Endodermal cell (in vitro differentiated cells): ENCODE measurements around the gene CD34. TPM values are rescaled to one million over a fixed set of nuclear protein-coding genes. Genes with fewer than 3 reads are reported as not detected.

Experiments used
- DNase-seq: peaks from one replicate; pipeline ENCODE4 v3.0.0-alpha.2; 2017
- H3K27ac ChIP-seq: 2 replicates; pipeline ENCODE4 v1.5.1; 2013; ENCODE audit warnings: mild to moderate bottlenecking, low read depth, low read length, moderate library complexity
- H3K27me3 ChIP-seq: 2 replicates; pipeline ENCODE4 v1.6.1; 2013; ENCODE audit warnings: mild to moderate bottlenecking, low read length, moderate library complexity; ENCODE audit not compliant: insufficient read depth, control insufficient read depth, poor library complexity, severe bottlenecking
- H3K36me3 ChIP-seq: 2 replicates; pipeline ENCODE4 v1.7.0; 2013; ENCODE audit warnings: mild to moderate bottlenecking, low read length, moderate library complexity; ENCODE audit not compliant: control insufficient read depth, insufficient read depth
- H3K4me1 ChIP-seq: one replicate; pipeline ENCODE4 v1.7.0; 2013; ENCODE audit warnings: low read length; ENCODE audit not compliant: control insufficient read depth, insufficient read depth
- H3K4me3 ChIP-seq: 2 replicates; pipeline ENCODE4 v1.5.1; 2013; ENCODE audit warnings: mild to moderate bottlenecking, low read length, moderate library complexity
- H3K9ac ChIP-seq: 2 replicates; pipeline ENCODE4 v1.6.1; 2013; ENCODE audit warnings: mild to moderate bottlenecking, low read length, moderate library complexity; ENCODE audit not compliant: poor library complexity, severe bottlenecking; ENCODE audit errors: extremely low read depth
- H3K9me3 ChIP-seq: 2 replicates; pipeline ENCODE4 v1.6.1; 2013; ENCODE audit warnings: mild to moderate bottlenecking, low read length, moderate library complexity; ENCODE audit not compliant: control insufficient read depth
- H3K27ac Mint-ChIP-seq: 2 replicates; pipeline ENCODE4 v1.8.0; 2020; ENCODE audit warnings: mixed read lengths
- H3K27me3 Mint-ChIP-seq: 2 replicates; pipeline ENCODE4 v1.8.0; 2021; ENCODE audit warnings: mild to moderate bottlenecking, mixed read lengths; ENCODE audit not compliant: insufficient read depth
- H3K36me3 Mint-ChIP-seq: 2 replicates; pipeline ENCODE4 v1.8.0; 2020; ENCODE audit warnings: low read depth, mixed read lengths
- H3K4me1 Mint-ChIP-seq: 2 replicates; pipeline ENCODE4 v1.8.0; 2020; ENCODE audit warnings: mixed read lengths
- H3K4me3 Mint-ChIP-seq: 2 replicates; pipeline ENCODE4 v1.8.0; 2020; ENCODE audit warnings: mild to moderate bottlenecking, moderate library complexity, mixed read lengths
- H3K9me3 Mint-ChIP-seq: 2 replicates; pipeline ENCODE4 v1.8.0; 2020; ENCODE audit warnings: mild to moderate bottlenecking, mixed read lengths
- WGBS, 2 experiments: methylation state at CpG; one replicate each; pipeline versions ENCODE4 v1.1.5 to v1.1.7; 2013; ENCODE audit warnings: missing lambda C conversion rate in 2 of 2, mixed read lengths in 1 of 2; ENCODE audit not compliant: insufficient coverage in 1 of 2, insufficient read length in 1 of 2; 5-methylcytosine and 5-hydroxymethylcytosine counted together
- total RNA-seq, 2 donors: library from RNA; stranded (reverse); fragmentation: NEBNext Ultra II Directional in 1 of 2; extraction: Animal tissue kit (Norgen Biotek cat#: 25700) in 1 of 2; gene quantifications; 2 replicates in 1 of 2; 3 replicates in 1 of 2; pipeline ENCODE4 v1.2.1, GENCODE V29; 2021
- TF ChIP-seq, protein P1 (sequence below): fragments of 200-600 bp; sonication (generic); conservative IDR thresholded peaks from 2 replicates; pipeline ENCODE4 v1.5.0; 2021; ENCODE audit warnings: antibody characterized with exemption, mild to moderate bottlenecking

The CD34 gene
- total RNA-seq, 2 donors from 2014 or later: 1.6 to 6.9 TPM

DNA sequence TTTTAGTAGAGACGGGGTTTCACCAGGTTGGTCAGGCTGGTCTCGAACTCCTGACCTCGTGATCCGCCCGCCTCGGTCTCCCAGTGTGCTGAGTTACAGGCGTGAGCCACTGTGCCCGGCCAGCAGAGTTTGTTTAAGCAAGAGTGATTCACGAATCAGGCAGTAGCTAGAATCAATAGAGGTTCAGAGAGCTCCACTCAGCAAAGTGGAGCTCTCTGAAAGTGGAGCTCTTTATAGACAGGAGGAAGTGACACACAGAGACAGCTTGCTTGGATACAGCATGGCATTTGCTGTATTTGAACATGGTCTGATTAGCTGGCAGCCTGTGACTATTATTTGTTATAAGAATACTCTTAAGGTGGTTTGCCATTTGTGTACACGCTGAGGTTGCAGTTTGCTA is 27.1 kb upstream of the CD34 start:
- Histone ChIP-seq H3K27me3 (no peaks in the 10 kb centered on the region), H3K4me3 (no peak overlapping the region), H3K36me3 (no peaks in the 10 kb centered on the region), H3K9ac (no peak overlapping the region), H3K27ac (no peak overlapping the region), H3K9me3 (peaks cover 29% of the 10 kb centered on the region), H3K4me1 (no peaks in the 10 kb centered on the region)
- Mint-ChIP-seq H3K27me3 (peaks cover 5% of the 10 kb centered on the region), H3K36me3 (no peaks in the 10 kb centered on the region), H3K9me3 (peaks cover 21% of the 10 kb centered on the region), H3K4me3 (no peak overlapping the region), H3K4me1 (no peaks in the 10 kb centered on the region), H3K27ac (no peak overlapping the region)
- no peak for DNase-seq
- 71 to 94% methylated on average over 6 to 10 of the region's 10 CpGs for WGBS, 2 experiments
- TF ChIP-seq, protein P1, sequence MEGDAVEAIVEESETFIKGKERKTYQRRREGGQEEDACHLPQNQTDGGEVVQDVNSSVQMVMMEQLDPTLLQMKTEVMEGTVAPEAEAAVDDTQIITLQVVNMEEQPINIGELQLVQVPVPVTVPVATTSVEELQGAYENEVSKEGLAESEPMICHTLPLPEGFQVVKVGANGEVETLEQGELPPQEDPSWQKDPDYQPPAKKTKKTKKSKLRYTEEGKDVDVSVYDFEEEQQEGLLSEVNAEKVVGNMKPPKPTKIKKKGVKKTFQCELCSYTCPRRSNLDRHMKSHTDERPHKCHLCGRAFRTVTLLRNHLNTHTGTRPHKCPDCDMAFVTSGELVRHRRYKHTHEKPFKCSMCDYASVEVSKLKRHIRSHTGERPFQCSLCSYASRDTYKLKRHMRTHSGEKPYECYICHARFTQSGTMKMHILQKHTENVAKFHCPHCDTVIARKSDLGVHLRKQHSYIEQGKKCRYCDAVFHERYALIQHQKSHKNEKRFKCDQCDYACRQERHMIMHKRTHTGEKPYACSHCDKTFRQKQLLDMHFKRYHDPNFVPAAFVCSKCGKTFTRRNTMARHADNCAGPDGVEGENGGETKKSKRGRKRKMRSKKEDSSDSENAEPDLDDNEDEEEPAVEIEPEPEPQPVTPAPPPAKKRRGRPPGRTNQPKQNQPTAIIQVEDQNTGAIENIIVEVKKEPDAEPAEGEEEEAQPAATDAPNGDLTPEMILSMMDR: no peak

DNA sequence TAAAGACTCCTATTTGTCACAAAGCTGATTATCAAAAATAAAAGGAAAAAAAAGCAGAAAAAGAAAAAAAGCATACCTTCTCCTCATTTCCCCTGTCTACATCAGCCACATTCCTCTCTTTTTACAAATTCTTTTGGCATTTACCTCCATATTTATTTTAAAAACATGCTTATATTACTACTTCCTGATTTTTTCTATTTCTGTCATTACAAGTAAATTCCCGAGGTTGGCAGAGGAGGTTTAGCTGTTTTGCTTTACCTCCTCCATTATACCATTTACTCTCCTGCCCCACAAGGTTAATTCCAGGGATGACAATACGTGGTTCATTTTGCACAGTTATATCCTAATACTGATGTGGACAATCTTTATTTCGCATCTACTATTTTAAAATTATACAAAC is 26.3 kb upstream of the CD34 start:
- TF ChIP-seq, protein P1: no peak
- H3K4me1 ChIP-seq: no peaks in the 10 kb centered on the region
- Mint-ChIP-seq H3K4me3 (no peak overlapping the region), H3K9me3 (peaks cover 21% of the 10 kb centered on the region), H3K4me1 (no peaks in the 10 kb centered on the region), H3K27ac (no peak overlapping the region), H3K27me3 (peaks cover 5% of the 10 kb centered on the region), H3K36me3 (no peaks in the 10 kb centered on the region)
- H3K9ac ChIP-seq: no peak overlapping the region
- H3K27me3 ChIP-seq: no peaks in the 10 kb centered on the region
- no peak overlapping the region for H3K27ac ChIP-seq
- DNase-seq: no peak
- H3K4me3 ChIP-seq: no peak overlapping the region
- peaks cover 32% of the 10 kb centered on the region for H3K9me3 ChIP-seq
- WGBS, 2 experiments: 96 to 100% methylated on average over 3 of the region's 3 CpGs
- no peaks in the 10 kb centered on the region for H3K36me3 ChIP-seq

- Mint-ChIP-seq H3K36me3 (no peaks in the 10 kb centered on the region), H3K4me1 (no peaks in the 10 kb centered on the region)
- no peak for DNase-seq
Measured at GRCh38 chr1:207935166-207935583, 24.2 kb upstream of the CD34 start.

More at GRCh38 chr1:207935166-207935583, 24.2 kb upstream of the CD34 start:
- H3K9me3 ChIP-seq: peaks cover 45% of the 10 kb centered on the region
- no peaks in the 10 kb centered on the region for H3K36me3 ChIP-seq
- no peak overlapping the region for H3K4me3 ChIP-seq
- Mint-ChIP-seq H3K27me3 (peaks cover 9% of the 10 kb centered on the region), H3K9me3 (peaks cover 21% of the 10 kb centered on the region), H3K4me3 (no peak overlapping the region), H3K27ac (no peak overlapping the region)
- TF ChIP-seq, protein P1: no peak
- H3K4me1 ChIP-seq: no peaks in the 10 kb centered on the region
- no peak overlapping the region for H3K27ac ChIP-seq
- H3K9ac ChIP-seq: no peak overlapping the region
- H3K27me3 ChIP-seq: no peaks in the 10 kb centered on the region
- WGBS, 2 experiments: 80% methylated on average over 1 of the region's 1 CpG; no CpG with 5 or more reads in 1 of the 2 experiments
